Fibroblast of the aortic adventitia (primary cell): Measurements from ENCODE around the gene EN2. TPM values are rescaled to one million over a fixed set of nuclear protein-coding genes. Genes with fewer than 3 reads are reported as not detected.

Experiments used
- DNase-seq: peaks from one replicate; pipeline ENCODE4 v3.0.0-alpha.2; 2010; ENCODE audit warnings: low read depth
- H3K4me3 ChIP-seq: 2 replicates; pipeline ENCODE4 v1.5.1; 2011; ENCODE audit warnings: low read depth, mild to moderate bottlenecking, control low read depth, low read length, moderate library complexity
- total RNA-seq: library from RNA; depleted of rRNA; stranded (reverse); fragments of >200 nt; gene quantifications from 2 replicates; pipeline ENCODE4 v1.2.3, GENCODE V29; 2012; ENCODE audit warnings: low replicate concordance
- TF ChIP-seq, protein P1 (sequence below): IDR thresholded peaks from 2 replicates; pipeline ENCODE4 v1.5.1; 2011; ENCODE audit warnings: mild to moderate bottlenecking, low read length, control low read depth, inconsistent platforms; ENCODE audit not compliant: insufficient read depth

Gene EN2
- total RNA-seq, 1 donor: under 0.01 TPM

DNA sequence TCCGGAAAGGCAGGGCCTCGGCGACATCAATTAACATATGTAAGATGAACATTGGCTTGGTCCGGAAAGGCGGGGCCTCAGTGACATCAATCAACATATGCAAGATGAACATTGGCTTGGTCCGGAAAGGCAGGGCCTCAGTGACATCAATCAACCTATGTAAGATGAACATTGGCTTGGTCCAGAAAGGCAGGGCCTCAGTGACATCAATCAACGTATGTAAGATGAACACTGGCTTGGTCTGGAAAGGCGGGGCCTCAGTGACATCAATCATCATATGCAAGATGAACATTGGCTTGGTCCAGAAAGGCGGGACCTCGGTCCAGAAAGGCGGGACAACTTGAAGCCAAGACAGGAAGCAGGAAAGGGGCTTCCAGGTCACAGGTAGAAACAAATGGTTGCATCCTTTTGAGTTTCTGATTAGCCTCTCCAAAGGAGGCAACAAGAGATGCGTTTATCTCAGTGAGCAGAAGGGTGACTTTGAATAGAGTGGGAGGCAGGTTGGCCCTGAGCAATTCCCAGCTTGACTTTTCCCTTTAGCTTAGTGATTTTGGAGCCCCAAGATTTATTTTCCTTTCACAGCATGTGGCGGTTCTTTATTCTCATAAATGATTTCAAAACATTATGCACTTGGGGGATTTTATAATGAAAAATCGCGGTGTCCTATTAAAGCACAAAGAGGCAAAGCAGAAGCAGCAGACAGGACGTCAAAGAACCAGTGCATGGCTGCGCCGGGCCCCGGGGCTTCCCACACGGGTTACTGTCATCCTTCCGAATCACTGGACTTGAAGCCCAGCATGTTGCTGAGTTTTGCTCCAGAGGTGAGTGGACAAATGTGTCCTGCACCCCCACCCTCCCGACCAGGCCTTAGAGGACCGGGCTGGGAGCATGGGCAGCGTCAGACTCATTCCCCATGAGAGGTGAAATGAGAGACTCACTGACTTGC lies 43.1 kb upstream of the EN2 start:
- DNase-seq: no peak
- H3K4me3 ChIP-seq: no peak overlapping the region
- TF ChIP-seq, protein P1, sequence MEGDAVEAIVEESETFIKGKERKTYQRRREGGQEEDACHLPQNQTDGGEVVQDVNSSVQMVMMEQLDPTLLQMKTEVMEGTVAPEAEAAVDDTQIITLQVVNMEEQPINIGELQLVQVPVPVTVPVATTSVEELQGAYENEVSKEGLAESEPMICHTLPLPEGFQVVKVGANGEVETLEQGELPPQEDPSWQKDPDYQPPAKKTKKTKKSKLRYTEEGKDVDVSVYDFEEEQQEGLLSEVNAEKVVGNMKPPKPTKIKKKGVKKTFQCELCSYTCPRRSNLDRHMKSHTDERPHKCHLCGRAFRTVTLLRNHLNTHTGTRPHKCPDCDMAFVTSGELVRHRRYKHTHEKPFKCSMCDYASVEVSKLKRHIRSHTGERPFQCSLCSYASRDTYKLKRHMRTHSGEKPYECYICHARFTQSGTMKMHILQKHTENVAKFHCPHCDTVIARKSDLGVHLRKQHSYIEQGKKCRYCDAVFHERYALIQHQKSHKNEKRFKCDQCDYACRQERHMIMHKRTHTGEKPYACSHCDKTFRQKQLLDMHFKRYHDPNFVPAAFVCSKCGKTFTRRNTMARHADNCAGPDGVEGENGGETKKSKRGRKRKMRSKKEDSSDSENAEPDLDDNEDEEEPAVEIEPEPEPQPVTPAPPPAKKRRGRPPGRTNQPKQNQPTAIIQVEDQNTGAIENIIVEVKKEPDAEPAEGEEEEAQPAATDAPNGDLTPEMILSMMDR: no peak

DNA sequence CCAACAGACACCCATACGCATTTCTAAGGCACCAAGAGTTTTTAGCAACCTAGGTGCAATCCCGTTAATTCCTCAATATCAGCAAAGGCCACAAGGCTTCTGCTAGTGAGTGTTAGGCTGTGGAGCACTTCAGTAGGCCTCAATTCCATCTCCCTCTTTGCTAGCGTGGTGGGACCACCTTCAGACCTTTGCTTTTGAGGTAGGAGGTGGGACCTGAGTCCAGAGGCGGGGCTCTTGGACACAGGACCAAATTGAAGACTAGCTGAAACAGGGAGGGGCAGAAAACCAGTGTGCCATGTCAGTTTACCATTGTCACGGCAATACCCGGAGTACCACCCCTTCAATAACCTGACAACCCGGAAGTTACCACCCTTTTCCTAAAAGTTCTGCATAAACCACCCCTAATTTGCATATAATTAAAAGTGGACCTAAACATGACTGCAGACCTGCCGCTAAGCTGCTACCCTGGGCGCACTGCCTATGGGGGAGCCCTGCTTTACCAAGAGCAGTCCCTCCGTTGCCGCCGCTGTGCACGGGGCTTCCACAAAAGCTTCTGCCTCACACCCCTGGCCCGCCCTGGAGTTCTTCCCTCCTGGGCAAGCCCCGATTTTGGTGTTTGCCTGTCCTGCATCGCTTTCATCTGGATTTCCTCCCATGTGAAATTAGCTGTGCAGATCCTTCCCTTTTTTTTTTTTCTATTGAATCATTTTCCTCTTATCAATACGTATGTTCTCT lies 41.1 kb upstream of the EN2 start:
- no peak for DNase-seq
- TF ChIP-seq, protein P1: no peak

DNA sequence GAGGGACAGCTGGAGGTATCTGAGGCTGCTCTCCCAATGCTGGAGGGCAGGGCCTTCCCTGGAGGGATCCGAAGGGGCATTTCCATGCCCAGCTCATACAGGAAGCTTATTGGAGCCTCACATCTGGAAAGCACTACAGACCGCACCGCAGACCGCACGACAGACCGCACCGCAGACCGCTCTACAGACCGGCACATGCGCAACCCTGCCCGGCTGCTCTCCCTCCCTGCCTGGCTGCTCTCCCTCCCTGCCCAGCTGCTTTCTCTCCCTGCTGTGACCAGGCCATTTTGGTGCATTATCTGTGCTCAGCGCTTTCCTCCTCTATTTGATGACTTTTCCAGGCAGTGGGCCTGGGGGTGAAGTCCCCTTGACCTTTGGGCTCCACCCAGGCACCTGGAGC lies 39.6 kb upstream of the EN2 start:
- H3K4me3 ChIP-seq: no peak overlapping the region
- DNase-seq: no peak
- TF ChIP-seq, protein P1: no peak

More for the DNA sequence above, 41.1 kb upstream of the EN2 start:
- no peak overlapping the region for H3K4me3 ChIP-seq

DNA sequence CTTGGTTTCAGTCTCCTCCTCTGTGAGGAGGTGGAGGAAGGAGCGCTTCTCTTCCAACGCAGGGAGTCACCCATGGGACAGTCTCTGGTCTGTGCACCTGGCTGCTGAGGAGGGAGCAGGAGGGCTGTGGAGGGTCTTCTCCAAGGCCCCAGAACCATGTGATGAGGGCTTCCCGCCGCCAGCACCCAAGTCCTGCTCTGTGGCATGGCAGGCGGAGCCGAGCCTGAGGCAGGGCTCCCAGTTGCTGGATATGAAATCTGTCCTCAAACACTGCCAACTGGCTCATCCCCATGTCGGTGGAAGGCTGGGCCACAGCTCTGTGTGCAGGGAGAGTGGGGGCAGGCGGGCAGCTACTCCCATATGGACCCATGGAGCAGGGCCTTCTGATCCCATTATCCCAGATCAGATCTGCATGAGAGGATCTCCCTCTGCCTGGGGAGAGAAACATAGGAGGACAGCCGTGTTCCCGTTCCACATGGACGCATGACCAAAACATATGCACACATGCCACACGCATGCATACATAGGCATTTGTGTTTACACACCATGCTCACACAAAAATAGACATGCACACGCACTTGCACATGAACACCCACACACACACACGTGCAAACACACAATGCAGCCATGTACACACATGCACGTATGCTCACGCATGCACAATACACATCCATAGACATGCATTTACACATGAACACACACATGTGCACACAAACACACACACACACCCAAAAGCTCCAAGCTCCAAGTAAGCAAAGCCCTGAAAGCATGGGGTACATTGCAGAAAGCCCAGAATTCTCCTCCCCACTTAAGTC lies 38.8 kb upstream of the EN2 start:
- no peak for DNase-seq
- TF ChIP-seq, protein P1: no peak
- no peak overlapping the region for H3K4me3 ChIP-seq

DNA sequence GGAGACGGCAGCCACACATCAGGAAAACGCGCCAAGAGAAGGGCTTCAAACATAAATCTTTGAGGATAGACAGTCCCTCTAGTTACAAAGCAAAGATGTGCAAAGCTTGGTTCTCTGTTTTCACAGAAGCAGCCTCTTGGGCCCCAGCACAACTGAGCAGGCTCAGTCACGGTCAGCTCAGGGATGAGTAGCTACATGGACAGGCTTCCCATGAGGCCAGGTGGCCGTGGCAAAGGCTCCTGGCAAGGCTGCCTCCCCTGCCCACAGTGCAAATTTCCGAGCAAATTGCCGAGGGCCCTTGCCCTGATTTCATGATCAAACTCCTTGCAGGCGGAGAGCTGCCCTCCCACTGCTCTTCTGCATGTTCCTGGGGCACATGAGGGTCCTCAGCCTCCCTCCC lies 37.8 kb upstream of the EN2 start:
- no peak for DNase-seq
- no peak overlapping the region for H3K4me3 ChIP-seq
- TF ChIP-seq, protein P1: no peak

DNA sequence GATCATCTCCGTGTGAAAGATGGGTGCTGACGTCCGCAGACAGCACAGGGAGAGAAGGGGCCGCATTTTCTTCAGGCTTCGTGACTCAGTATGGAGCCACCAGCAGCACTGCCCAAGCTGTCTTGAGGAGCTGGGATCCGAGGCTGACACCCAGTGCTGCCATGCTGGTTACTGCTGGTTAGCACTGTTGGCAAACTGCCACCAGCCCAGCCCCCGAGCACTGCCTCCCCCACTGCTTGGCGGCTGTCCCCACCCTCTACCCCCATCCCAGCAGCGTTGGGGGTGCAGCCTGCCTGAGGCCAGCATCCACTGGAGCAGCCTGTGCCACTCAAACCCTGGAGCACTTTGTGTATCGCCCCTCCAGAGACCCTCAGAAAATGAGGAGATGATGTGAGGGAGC lies 35.8 kb upstream of the EN2 start:
- H3K4me3 ChIP-seq: no peak overlapping the region
- DNase-seq: no peak
- TF ChIP-seq, protein P1: no peak
